Measurements from ENCODE around the gene GAB3.

The GAB3 gene

DNA sequence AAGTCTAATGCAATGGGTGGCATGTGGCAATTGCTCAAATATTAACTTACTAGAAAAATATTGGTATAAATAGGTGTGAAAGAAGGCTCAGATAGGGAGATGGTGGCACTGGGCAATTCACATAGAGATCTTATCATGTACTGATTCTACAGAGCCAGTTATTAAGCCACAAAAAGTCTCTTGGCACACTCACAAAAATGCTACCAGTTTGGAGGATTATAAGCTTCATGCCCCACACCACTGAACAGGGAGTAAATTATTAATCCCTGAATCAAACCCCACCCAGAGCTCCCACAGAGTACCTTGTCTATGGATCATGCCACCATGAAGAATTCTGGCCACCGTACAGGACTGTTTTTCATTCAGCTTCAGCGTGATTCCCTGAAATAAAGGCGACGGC, 40.6 kb upstream of the GAB3 start:
- DNase-seq (ENCODE audit: low read depth) = no peak
- in situ Hi-C loops (cut with HindIII; ENCODE audit: low sequenced_read_pairs) = no loop called here
- no peak overlapping the region for H3K4me3 ChIP-seq (ENCODE audit: low read depth, low read length)
- no peak for TF ChIP-seq CTCF (IDR thresholded peaks at IDR 0.05; ENCODE audit: low read depth, low read length, missing control alignments)

- in situ Hi-C loops (cut with HindIII; ENCODE audit: low sequenced_read_pairs) = no loop called here
- no peak for DNase-seq (ENCODE audit: low read depth)
Measured at GRCh38 chrX:154785716-154786115, 34.8 kb upstream of the GAB3 start.

GRCh38 chrX:154784149-154784995, 33.5 kb upstream of the GAB3 start:
- no peak overlapping the region for H3K4me3 ChIP-seq (ENCODE audit: low read depth, low read length)
- no peak for DNase-seq (ENCODE audit: low read depth)
- no peak for TF ChIP-seq CTCF (IDR thresholded peaks at IDR 0.05; ENCODE audit: low read depth, low read length, missing control alignments)
- in situ Hi-C loops (cut with HindIII; ENCODE audit: low sequenced_read_pairs) = no loop called here

More at GRCh38 chrX:154785716-154786115, 34.8 kb upstream of the GAB3 start:
- no peak for TF ChIP-seq CTCF (IDR thresholded peaks at IDR 0.05; ENCODE audit: low read depth, low read length, missing control alignments)
- H3K4me3 ChIP-seq (ENCODE audit: low read depth, low read length) = no peak overlapping the region

GRCh38 chrX:154780968-154781367, 30.1 kb upstream of the GAB3 start:
- no peak for DNase-seq (ENCODE audit: low read depth)
- in situ Hi-C loops (cut with HindIII; ENCODE audit: low sequenced_read_pairs) = no loop called here
- no peak for TF ChIP-seq CTCF (IDR thresholded peaks at IDR 0.05; ENCODE audit: low read depth, low read length, missing control alignments)
- no peak overlapping the region for H3K4me3 ChIP-seq (ENCODE audit: low read depth, low read length)

GRCh38 chrX:154779261-154779660, 28.4 kb upstream of the GAB3 start:
- DNase-seq (ENCODE audit: low read depth) = no peak
- in situ Hi-C loops (cut with HindIII; ENCODE audit: low sequenced_read_pairs) = no loop called here
- no peak overlapping the region for H3K4me3 ChIP-seq (ENCODE audit: low read depth, low read length)
- TF ChIP-seq CTCF (IDR thresholded peaks at IDR 0.05; ENCODE audit: low read depth, low read length, missing control alignments) = no peak

- in situ Hi-C loops (cut with HindIII; ENCODE audit: low sequenced_read_pairs) = no loop called here
- H3K4me3 ChIP-seq (ENCODE audit: low read depth, low read length) = no peak overlapping the region
- DNase-seq (ENCODE audit: low read depth) = no peak
- no peak for TF ChIP-seq CTCF (IDR thresholded peaks at IDR 0.05; ENCODE audit: low read depth, low read length, missing control alignments)
Measured at GRCh38 chrX:154776753-154777152, 25.9 kb upstream of the GAB3 start.

Measured in astrocyte of the cerebellum (primary cell).